ENCODE data around the gene IL21R.

DNA sequence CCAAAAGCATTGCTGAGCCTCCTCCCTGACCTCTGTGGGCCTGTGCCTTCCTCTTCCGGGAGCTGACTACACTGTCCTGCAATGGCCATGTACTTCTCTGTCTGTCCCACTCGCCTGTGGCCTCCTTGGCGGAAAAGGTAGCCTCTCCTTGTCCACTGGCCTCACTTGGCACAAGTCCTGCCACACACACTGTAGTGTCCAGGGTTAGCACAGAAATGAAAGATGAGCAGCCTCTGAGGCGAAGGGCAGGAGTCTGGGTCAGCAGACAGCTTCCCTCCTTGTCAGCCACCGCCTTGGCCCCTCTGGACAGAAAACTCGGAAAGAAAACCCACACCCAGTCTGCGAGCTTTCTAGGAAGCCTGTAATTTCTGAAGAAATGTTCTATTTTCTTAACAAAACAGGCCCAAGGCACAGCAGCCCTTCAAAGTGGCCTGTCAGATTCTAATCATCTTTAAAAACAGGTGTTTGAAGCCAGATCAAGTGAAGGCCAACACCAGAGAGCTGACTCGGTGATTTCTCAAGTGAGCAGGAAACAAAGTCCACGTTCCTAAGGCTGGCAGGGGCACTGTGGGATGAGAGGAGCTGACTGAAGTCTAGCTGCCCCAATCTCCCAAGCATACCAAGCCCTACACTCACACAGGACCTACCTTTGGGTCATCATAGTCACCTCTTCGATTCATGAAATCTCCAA, 80.6 kb downstream of the IL21R start:
- TF ChIP-seq, protein P1, sequence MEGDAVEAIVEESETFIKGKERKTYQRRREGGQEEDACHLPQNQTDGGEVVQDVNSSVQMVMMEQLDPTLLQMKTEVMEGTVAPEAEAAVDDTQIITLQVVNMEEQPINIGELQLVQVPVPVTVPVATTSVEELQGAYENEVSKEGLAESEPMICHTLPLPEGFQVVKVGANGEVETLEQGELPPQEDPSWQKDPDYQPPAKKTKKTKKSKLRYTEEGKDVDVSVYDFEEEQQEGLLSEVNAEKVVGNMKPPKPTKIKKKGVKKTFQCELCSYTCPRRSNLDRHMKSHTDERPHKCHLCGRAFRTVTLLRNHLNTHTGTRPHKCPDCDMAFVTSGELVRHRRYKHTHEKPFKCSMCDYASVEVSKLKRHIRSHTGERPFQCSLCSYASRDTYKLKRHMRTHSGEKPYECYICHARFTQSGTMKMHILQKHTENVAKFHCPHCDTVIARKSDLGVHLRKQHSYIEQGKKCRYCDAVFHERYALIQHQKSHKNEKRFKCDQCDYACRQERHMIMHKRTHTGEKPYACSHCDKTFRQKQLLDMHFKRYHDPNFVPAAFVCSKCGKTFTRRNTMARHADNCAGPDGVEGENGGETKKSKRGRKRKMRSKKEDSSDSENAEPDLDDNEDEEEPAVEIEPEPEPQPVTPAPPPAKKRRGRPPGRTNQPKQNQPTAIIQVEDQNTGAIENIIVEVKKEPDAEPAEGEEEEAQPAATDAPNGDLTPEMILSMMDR (IDR thresholded peaks at IDR 0.05), result no peak
- no peak for TF ChIP-seq POLR2A (IDR thresholded peaks at IDR 0.05)

Measured in adrenal gland (tissue), 5 donors.